ENCODE data around the gene LOXL3. TPM values are rescaled to one million over a fixed set of nuclear protein-coding genes. Genes with fewer than 3 reads are reported as not detected.

LOXL3 gene
- total RNA-seq, 1 experiment from 2014 or later, result 4.1 TPM

- intact Hi-C loops (cut with micrococcal nuclease), result no loop called here
- Histone ChIP-seq H3K9me2 (ENCODE audit: insufficient read depth) (no peaks in the 10 kb centered on the region), H3K79me2 (ENCODE audit: insufficient read depth, low read length) (no peaks in the 10 kb centered on the region), H4K20me1 (ENCODE audit: insufficient read depth) (no peaks in the 10 kb centered on the region), H3K4me1 (ENCODE audit: control insufficient read depth in 1 of 2, insufficient read depth in 2 of 2, low read length in 2 of 2) (peaks cover 0 to 3% of the 10 kb centered on the region in 2 experiments; a peak in 1 of 4 replicates), H3K27ac (ENCODE audit: low read depth, low read length) (no peak overlapping the region), H3K4me2 (ENCODE audit: low read length) (no peak overlapping the region), H2AFZ (ENCODE audit: low read depth, low read length, poor library complexity, severe bottlenecking) (no peak overlapping the region), H3K9me3 (ENCODE audit: control insufficient read depth in 1 of 2, insufficient read depth in 1 of 2, low read depth in 1 of 2, low read length in 2 of 2) (no peaks in the 10 kb centered on the region), H3K27me3 (ENCODE audit: insufficient read depth, low read length) (no peaks in the 10 kb centered on the region), H3K4me3 (replicated peaks in 1 of 2; ENCODE audit: low read depth in 1 of 2, low read length in 2 of 2) (no peak overlapping the region), H3K9ac (ENCODE audit: low read length) (no peak overlapping the region), H3K36me3 (ENCODE audit: control insufficient read depth in 1 of 2, insufficient read depth in 2 of 2, low read length in 2 of 2) (peaks cover 0 to 2% of the 10 kb centered on the region in 2 experiments; a peak in 1 of 4 replicates)
- TF ChIP-seq CTCF (IDR thresholded peaks at IDR 0.05 in 2 of 3, conservative IDR thresholded peaks at IDR 0.05 in 1 of 3; ENCODE audit: borderline replicate concordance in 1 of 3, insufficient read depth in 1 of 3, low read depth in 2 of 3, low read length in 2 of 3) (peak in 2 of 3 experiments; percentile 33 to 42; a peak in 3 of 6 replicates), JUND (IDR thresholded peaks at IDR 0.05) (no peak)
- CTCF ChIA-PET, result no interaction called here
- DNase-seq (ENCODE audit: low read depth, low spot score), result no peak
- 0 out of 2 replicates have a peak, but pooled peaks have one; percentile 62 for ATAC-seq
- no TSS peak for BruUV-seq (replicated peaks)
- POLR2A ChIA-PET, result no interaction called here
- RAD21 ChIA-PET (ENCODE audit: low non-redundant PET in 1 of 2, low total read pairs in 2 of 2, uncharacterized antibody in 2 of 2, unreplicated experiment in 2 of 2), result interaction anchor here in 1 of 2 experiments (0.8 kb wide), 1 partner anchor 39 kb away, joined by 3 read pairs; no protein-coding TSS in a partner anchor
Measured at GRCh38 chr2:74572178-74572925, 18.6 kb upstream of the LOXL3 start.

DNA sequence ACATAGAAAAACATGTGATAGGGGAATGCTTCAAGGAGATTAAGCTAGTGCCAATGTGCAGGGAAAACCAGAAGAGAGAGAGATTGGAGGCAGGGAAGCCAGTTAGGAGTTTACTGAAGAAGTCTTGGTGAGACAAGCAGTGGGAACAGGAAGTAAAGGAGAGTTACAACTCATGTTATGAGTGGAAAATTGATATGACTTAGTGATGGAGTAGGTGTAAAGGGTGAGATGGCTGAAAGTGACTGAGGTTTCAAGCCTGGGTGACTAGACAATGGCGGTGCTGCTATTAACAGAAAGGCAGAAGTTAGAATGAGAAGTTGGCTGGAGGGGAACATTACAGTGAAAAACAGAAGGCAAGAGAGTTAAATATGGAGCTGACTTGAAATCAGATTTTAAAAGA is 17.3 kb upstream of the LOXL3 start:
- Histone ChIP-seq H3K9me2 (ENCODE audit: insufficient read depth) (no peaks in the 10 kb centered on the region), H3K4me2 (ENCODE audit: low read length) (no peak overlapping the region), H2AFZ (ENCODE audit: low read depth, low read length, poor library complexity, severe bottlenecking) (no peak overlapping the region), H3K27ac (ENCODE audit: low read depth, low read length) (no peak overlapping the region), H3K4me1 (ENCODE audit: control insufficient read depth in 1 of 2, insufficient read depth in 2 of 2, low read length in 2 of 2) (peaks cover 0 to 3% of the 10 kb centered on the region in 2 experiments; a peak in 1 of 4 replicates), H3K79me2 (ENCODE audit: insufficient read depth, low read length) (no peaks in the 10 kb centered on the region), H4K20me1 (ENCODE audit: insufficient read depth) (no peaks in the 10 kb centered on the region), H3K9me3 (ENCODE audit: control insufficient read depth in 1 of 2, insufficient read depth in 1 of 2, low read depth in 1 of 2, low read length in 2 of 2) (no peaks in the 10 kb centered on the region), H3K36me3 (ENCODE audit: control insufficient read depth in 1 of 2, insufficient read depth in 2 of 2, low read length in 2 of 2) (peaks cover 0 to 2% of the 10 kb centered on the region in 2 experiments; a peak in 1 of 4 replicates), H3K4me3 (replicated peaks in 1 of 2; ENCODE audit: low read depth in 1 of 2, low read length in 2 of 2) (no peak overlapping the region), H3K27me3 (ENCODE audit: insufficient read depth, low read length) (no peaks in the 10 kb centered on the region), H3K9ac (ENCODE audit: low read length) (no peak overlapping the region)
- ChIA-PET POLR2A (no interaction called here), CTCF (no interaction called here), RAD21 (ENCODE audit: low non-redundant PET in 1 of 2, low total read pairs in 2 of 2, uncharacterized antibody in 2 of 2, unreplicated experiment in 2 of 2) (interaction anchor here in 1 of 2 experiments (1.0 kb wide), 1 partner anchor 75 kb away, joined by 3 read pairs; no protein-coding TSS in a partner anchor)
- ATAC-seq (no peak), DNase-seq (ENCODE audit: low read depth, low spot score) (no peak)
- intact Hi-C loops (cut with micrococcal nuclease), result no loop called here
- no TSS peak for BruUV-seq (replicated peaks)
- TF ChIP-seq EGR1 (IDR thresholded peaks at IDR 0.05; ENCODE audit: low read depth) (no peak), CBX3 (IDR thresholded peaks at IDR 0.05; ENCODE audit: low read depth) (no peak), SIN3A (IDR thresholded peaks at IDR 0.05; ENCODE audit: low read depth) (no peak), RAD21 (IDR thresholded peaks at IDR 0.05; ENCODE audit: low read depth) (no peak), JUND (IDR thresholded peaks at IDR 0.05) (no peak), SRF (IDR thresholded peaks at IDR 0.05; ENCODE audit: low read depth) (no peak), POLR2A (IDR thresholded peaks at IDR 0.05; ENCODE audit: borderline replicate concordance, extremely low read depth, insufficient read depth, insufficient read length) (no peak), ZFX (IDR thresholded peaks at IDR 0.05) (no peak), CTCF (IDR thresholded peaks at IDR 0.05 in 2 of 3, conservative IDR thresholded peaks at IDR 0.05 in 1 of 3; ENCODE audit: borderline replicate concordance in 1 of 3, insufficient read depth in 1 of 3, low read depth in 2 of 3, low read length in 2 of 3) (no peak), EZH2 (IDR thresholded peaks at IDR 0.05) (no peak), POLR2AphosphoS5 (IDR thresholded peaks at IDR 0.05; ENCODE audit: low read depth, low read length) (no peak), ZNF274 (IDR thresholded peaks at IDR 0.05; ENCODE audit: low read depth, low read length) (no peak)
